ENCODE data around the gene POPDC2. TPM values are rescaled to one million over a fixed set of nuclear protein-coding genes. Genes with fewer than 3 reads are reported as not detected.

Gene POPDC2
- total RNA-seq, 1 experiment from 2014 or later: 0.15 TPM

DNA sequence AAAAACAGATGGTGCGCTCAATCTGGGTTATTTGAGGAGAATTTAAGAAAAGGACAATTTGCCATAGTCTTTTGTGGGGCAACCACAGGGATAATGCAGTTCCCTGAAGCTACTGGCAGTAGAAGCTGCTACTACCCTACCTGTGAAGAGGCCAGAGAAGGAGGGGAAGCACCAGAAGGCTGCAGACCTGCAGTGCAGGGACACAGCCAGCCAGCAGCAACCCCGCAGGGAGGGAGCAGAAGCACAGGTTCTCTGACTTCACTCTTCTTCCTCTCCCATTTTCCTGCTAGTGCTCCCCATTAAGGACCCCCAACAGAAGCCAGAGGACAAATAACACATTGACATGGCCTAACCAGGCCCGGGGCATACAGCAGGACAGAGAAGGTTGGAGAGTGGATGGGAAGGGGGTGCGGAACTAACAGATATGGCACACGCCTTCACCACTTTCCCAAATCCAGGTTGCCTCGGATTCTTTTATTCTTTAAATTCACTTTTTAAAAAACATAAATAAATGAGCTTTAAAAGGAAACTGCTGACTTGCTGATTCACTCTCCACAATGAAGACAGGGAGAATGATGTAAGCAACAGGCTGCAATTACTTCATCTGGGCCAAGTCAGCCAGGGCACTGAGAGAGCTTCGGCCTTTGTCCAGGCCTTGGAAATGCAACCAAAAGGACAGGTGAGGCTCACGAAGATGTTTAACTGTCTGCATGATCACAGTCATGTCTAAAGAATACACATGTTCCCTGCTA, 30.1 kb downstream of the POPDC2 start:
- intact Hi-C loops (cut with micrococcal nuclease; ENCODE audit: unreplicated experiment) (no loop called here), in situ Hi-C loops (cut with HindIII; ENCODE audit: low pct_unique_long_range_greater_than_20kb, low sequenced_read_pairs) (no loop called here)
- Histone ChIP-seq H3K27ac (ENCODE audit: low read length) (no peak overlapping the region), H3K4me1 (ENCODE audit: control insufficient read depth, insufficient read depth, low read length) (no peaks in the 10 kb centered on the region), H3K9me3 (ENCODE audit: control insufficient read depth, insufficient read depth, low read depth, low read length) (no peaks in the 10 kb centered on the region), H3K4me3 (ENCODE audit: low read depth in 2 of 2, low read length in 2 of 2) (no peak overlapping the region), H3K27me3 (ENCODE audit: control insufficient read depth, insufficient read depth, low read length) (peaks cover 2% of the 10 kb centered on the region; the same call in 1 of the 2 replicates), H3K36me3 (ENCODE audit: control insufficient read depth, insufficient read depth, low read length) (no peaks in the 10 kb centered on the region)
- ATAC-seq (no peak), DNase-seq (ENCODE audit: low read depth, low spot score) (no peak)
- ChIA-PET POLR2A (no interaction called here), CTCF (no interaction called here)
- TF ChIP-seq TCF7L2 (IDR thresholded peaks at IDR 0.05; ENCODE audit: low read depth, low read length) (no peak), SIN3A (IDR thresholded peaks at IDR 0.05; ENCODE audit: borderline replicate concordance, insufficient read depth, low read depth, low read length) (no peak), POLR2AphosphoS5 (IDR thresholded peaks at IDR 0.05; ENCODE audit: low read depth, low read length) (no peak), CTCF (IDR thresholded peaks at IDR 0.05) (no peak)
- TF ChIP-seq, protein P1, sequence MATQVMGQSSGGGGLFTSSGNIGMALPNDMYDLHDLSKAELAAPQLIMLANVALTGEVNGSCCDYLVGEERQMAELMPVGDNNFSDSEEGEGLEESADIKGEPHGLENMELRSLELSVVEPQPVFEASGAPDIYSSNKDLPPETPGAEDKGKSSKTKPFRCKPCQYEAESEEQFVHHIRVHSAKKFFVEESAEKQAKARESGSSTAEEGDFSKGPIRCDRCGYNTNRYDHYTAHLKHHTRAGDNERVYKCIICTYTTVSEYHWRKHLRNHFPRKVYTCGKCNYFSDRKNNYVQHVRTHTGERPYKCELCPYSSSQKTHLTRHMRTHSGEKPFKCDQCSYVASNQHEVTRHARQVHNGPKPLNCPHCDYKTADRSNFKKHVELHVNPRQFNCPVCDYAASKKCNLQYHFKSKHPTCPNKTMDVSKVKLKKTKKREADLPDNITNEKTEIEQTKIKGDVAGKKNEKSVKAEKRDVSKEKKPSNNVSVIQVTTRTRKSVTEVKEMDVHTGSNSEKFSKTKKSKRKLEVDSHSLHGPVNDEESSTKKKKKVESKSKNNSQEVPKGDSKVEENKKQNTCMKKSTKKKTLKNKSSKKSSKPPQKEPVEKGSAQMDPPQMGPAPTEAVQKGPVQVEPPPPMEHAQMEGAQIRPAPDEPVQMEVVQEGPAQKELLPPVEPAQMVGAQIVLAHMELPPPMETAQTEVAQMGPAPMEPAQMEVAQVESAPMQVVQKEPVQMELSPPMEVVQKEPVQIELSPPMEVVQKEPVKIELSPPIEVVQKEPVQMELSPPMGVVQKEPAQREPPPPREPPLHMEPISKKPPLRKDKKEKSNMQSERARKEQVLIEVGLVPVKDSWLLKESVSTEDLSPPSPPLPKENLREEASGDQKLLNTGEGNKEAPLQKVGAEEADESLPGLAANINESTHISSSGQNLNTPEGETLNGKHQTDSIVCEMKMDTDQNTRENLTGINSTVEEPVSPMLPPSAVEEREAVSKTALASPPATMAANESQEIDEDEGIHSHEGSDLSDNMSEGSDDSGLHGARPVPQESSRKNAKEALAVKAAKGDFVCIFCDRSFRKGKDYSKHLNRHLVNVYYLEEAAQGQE (IDR thresholded peaks at IDR 0.05; ENCODE audit: insufficient read depth in 1 of 2, low read depth in 2 of 2, low read length in 1 of 2): no peak
- no TSS peak for BruUV-seq (replicated peaks)

DNA sequence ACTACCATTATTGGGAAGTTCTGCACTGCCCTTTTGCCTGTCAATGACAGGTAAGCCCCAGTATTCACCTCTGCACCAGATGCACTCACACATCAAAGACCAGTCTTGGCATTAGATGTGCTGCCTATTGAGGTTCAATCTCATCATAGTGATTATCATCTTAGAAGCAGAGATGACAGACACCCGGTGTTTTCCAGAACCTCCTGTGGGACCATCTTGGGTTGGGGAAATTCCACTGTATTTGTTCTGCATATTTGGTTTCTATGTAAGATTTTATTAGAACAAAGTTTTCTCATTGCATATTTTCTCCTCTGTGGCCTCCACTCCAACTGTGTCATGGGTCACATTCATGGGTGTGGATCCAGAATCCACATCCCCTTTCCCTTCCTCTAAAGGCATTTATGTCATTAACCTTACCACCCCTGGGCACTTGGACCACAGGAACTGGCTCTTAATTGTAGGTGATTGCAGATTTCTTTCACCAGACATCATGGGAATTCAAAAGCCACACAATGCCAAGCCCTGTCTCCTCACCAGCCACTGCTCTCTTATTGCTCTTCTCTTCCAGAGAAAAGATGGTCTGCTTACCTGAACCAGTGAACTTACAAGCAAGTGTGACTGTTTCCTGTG, 31.5 kb downstream of the POPDC2 start:
- Histone ChIP-seq H3K9me3 (ENCODE audit: control insufficient read depth, insufficient read depth, low read depth, low read length) (no peaks in the 10 kb centered on the region), H3K4me3 (ENCODE audit: low read depth in 2 of 2, low read length in 2 of 2) (no peak overlapping the region), H3K27ac (ENCODE audit: low read length) (no peak overlapping the region), H3K27me3 (ENCODE audit: control insufficient read depth, insufficient read depth, low read length) (no peaks in the 10 kb centered on the region; the same call in 1 of the 2 replicates), H3K36me3 (ENCODE audit: control insufficient read depth, insufficient read depth, low read length) (no peaks in the 10 kb centered on the region), H3K4me1 (ENCODE audit: control insufficient read depth, insufficient read depth, low read length) (no peaks in the 10 kb centered on the region)
- DNase-seq (ENCODE audit: low read depth, low spot score) (no peak), ATAC-seq (no peak)
- ChIA-PET POLR2A (no interaction called here), CTCF (no interaction called here)
- no TSS peak for BruUV-seq (replicated peaks)
- in situ Hi-C loops (cut with HindIII; ENCODE audit: low pct_unique_long_range_greater_than_20kb, low sequenced_read_pairs) (no loop called here), intact Hi-C loops (cut with micrococcal nuclease; ENCODE audit: unreplicated experiment) (no loop called here)
- TF ChIP-seq TCF7L2 (IDR thresholded peaks at IDR 0.05; ENCODE audit: low read depth, low read length) (no peak), CTCF (IDR thresholded peaks at IDR 0.05) (no peak), SIN3A (IDR thresholded peaks at IDR 0.05; ENCODE audit: borderline replicate concordance, insufficient read depth, low read depth, low read length) (no peak), POLR2AphosphoS5 (IDR thresholded peaks at IDR 0.05; ENCODE audit: low read depth, low read length) (no peak)
- TF ChIP-seq, protein P1 (IDR thresholded peaks at IDR 0.05; ENCODE audit: insufficient read depth in 1 of 2, low read depth in 2 of 2, low read length in 1 of 2): no peak

Measured in Panc1 (cell line).